ENCODE results near the gene ACAP3.

GRCh38 chr1:1292442-1292779 lies 15.3 kb downstream of the ACAP3 start:
- TF ChIP-seq CTCF (IDR thresholded peaks at IDR 0.05) (no peak), POLR2AphosphoS5 (IDR thresholded peaks at IDR 0.05; ENCODE audit: low read depth, low read length) (no peak), REST (IDR thresholded peaks at IDR 0.05; ENCODE audit: insufficient read depth in 1 of 2, low read depth in 2 of 2, low read length in 1 of 2) (no peak), TCF7L2 (IDR thresholded peaks at IDR 0.05; ENCODE audit: low read depth, low read length) (no peak), SIN3A (IDR thresholded peaks at IDR 0.05; ENCODE audit: borderline replicate concordance, insufficient read depth, low read depth, low read length) (no peak)

Measured in Panc1 (cell line).